ENCODE results near the gene IGLL1.
A peak's percentile ranks its signal among the peaks of the same experiment; 100 is the strongest.

The IGLL1 gene

GRCh38 chr22:23530106-23530505, 50.0 kb downstream of the IGLL1 start:
- H3K79me1 ChIP-seq (replicated peaks; ENCODE audit: low read length, poor library complexity, severe bottlenecking) = no peaks in the 10 kb centered on the region
- no peak overlapping the region for H3K4me3 ChIP-seq (ENCODE audit: insufficient read depth in 1 of 2, low read depth in 1 of 2, low read length in 2 of 2)
- no peak overlapping the region for H3K9ac ChIP-seq (ENCODE audit: low read length)
- DNase-seq = no peak
- H4K91ac ChIP-seq (ENCODE audit: low read length) = peak overlapping the region; percentile 4
- peak overlapping the region; percentile 45 to 55 for H2BK12ac ChIP-seq (ENCODE audit: low read length in 2 of 2)
- peak overlapping the region; percentile 15 for H2BK120ac ChIP-seq (ENCODE audit: low read depth, low read length)
- H2BK5ac ChIP-seq (ENCODE audit: low read depth, low read length, poor library complexity, severe bottlenecking) = no peak overlapping the region
- no peak overlapping the region for H4K8ac ChIP-seq (ENCODE audit: low read length)
- H3K4me2 ChIP-seq (ENCODE audit: low read length, poor library complexity, severe bottlenecking) = no peak overlapping the region
- no peak overlapping the region for H3K4ac ChIP-seq (ENCODE audit: low read depth in 1 of 2, low read length in 2 of 2)
- H3K9me3 ChIP-seq (ENCODE audit: control insufficient read depth, low read length) = no peaks in the 10 kb centered on the region
- H3K27ac ChIP-seq (ENCODE audit: low read length, poor library complexity, severe bottlenecking) = no peak overlapping the region
- H2BK15ac ChIP-seq (ENCODE audit: low read depth, poor library complexity, severe bottlenecking) = peak overlapping the region; percentile 82
- no peak overlapping the region for H2AFZ ChIP-seq (ENCODE audit: low read depth, low read length)
- H3K4me1 ChIP-seq (ENCODE audit: control insufficient read depth, insufficient read depth, low read depth, low read length) = peaks cover 2% of the 10 kb centered on the region
- peak overlapping the region in 1 of 2 experiments; percentile 26 for H3K14ac ChIP-seq (ENCODE audit: low read length in 2 of 2)
- H3K36me3 ChIP-seq (ENCODE audit: control insufficient read depth in 1 of 2, insufficient read depth in 2 of 2, low read depth in 1 of 2, low read length in 2 of 2) = no peaks in the 10 kb centered on the region
- H2AK5ac ChIP-seq (ENCODE audit: low read length, severe bottlenecking) = no peak overlapping the region
- WGBS = 97% methylated on average over 2 of the region's 2 CpGs
- H3K23ac ChIP-seq (ENCODE audit: low read length in 2 of 2) = no peak overlapping the region
- H3K18ac ChIP-seq (ENCODE audit: low read depth in 1 of 2, low read length in 2 of 2) = peak overlapping the region in 1 of 2 experiments; percentile 73
- peaks cover 34 to 45% of the 10 kb centered on the region in 2 experiments for H3K27me3 ChIP-seq (ENCODE audit: control insufficient read depth in 1 of 2, insufficient read depth in 1 of 2, low read length in 2 of 2)

GRCh38 chr22:23529166-23530103, 50.7 kb downstream of the IGLL1 start:
- Histone ChIP-seq H3K4me2 (ENCODE audit: low read length, poor library complexity, severe bottlenecking) (no peak overlapping the region), H3K4me1 (ENCODE audit: control insufficient read depth, insufficient read depth, low read depth, low read length) (peaks cover 2% of the 10 kb centered on the region), H3K4me3 (ENCODE audit: insufficient read depth in 1 of 2, low read depth in 1 of 2, low read length in 2 of 2) (no peak overlapping the region), H2AFZ (ENCODE audit: low read depth, low read length) (no peak overlapping the region), H3K27ac (ENCODE audit: low read length, poor library complexity, severe bottlenecking) (no peak overlapping the region), H3K36me3 (ENCODE audit: control insufficient read depth in 1 of 2, insufficient read depth in 2 of 2, low read depth in 1 of 2, low read length in 2 of 2) (no peaks in the 10 kb centered on the region), H2BK120ac (ENCODE audit: low read depth, low read length) (no peak overlapping the region), H3K27me3 (ENCODE audit: control insufficient read depth in 1 of 2, insufficient read depth in 1 of 2, low read length in 2 of 2) (peaks cover 34 to 45% of the 10 kb centered on the region in 2 experiments), H3K14ac (ENCODE audit: low read length in 2 of 2) (no peak overlapping the region), H2BK12ac (ENCODE audit: low read length in 2 of 2) (peak overlapping the region in 1 of 2 experiments; percentile 82), H3K9me3 (ENCODE audit: control insufficient read depth, low read length) (no peaks in the 10 kb centered on the region), H3K4ac (ENCODE audit: low read depth in 1 of 2, low read length in 2 of 2) (peak overlapping the region in 1 of 2 experiments; percentile 24), H3K79me1 (replicated peaks; ENCODE audit: low read length, poor library complexity, severe bottlenecking) (no peaks in the 10 kb centered on the region), H3K23ac (ENCODE audit: low read length in 2 of 2) (no peak overlapping the region), H3K18ac (ENCODE audit: low read depth in 1 of 2, low read length in 2 of 2) (peak overlapping the region in 1 of 2 experiments; percentile 61), H2BK5ac (ENCODE audit: low read depth, low read length, poor library complexity, severe bottlenecking) (no peak overlapping the region), H4K91ac (ENCODE audit: low read length) (peak overlapping the region; percentile 57), H4K8ac (ENCODE audit: low read length) (no peak overlapping the region), H2BK15ac (ENCODE audit: low read depth, poor library complexity, severe bottlenecking) (peak overlapping the region; percentile 6), H3K9ac (ENCODE audit: low read length) (no peak overlapping the region), H2AK5ac (ENCODE audit: low read length, severe bottlenecking) (no peak overlapping the region)
- no peak for DNase-seq
- 75% methylated on average over 12 of the region's 12 CpGs for WGBS

- H2BK15ac ChIP-seq (ENCODE audit: low read depth, poor library complexity, severe bottlenecking) = peak overlapping the region; percentile 15
- no peak overlapping the region for H2BK5ac ChIP-seq (ENCODE audit: low read depth, low read length, poor library complexity, severe bottlenecking)
- no peaks in the 10 kb centered on the region for H3K36me3 ChIP-seq (ENCODE audit: control insufficient read depth in 1 of 2, insufficient read depth in 2 of 2, low read depth in 1 of 2, low read length in 2 of 2)
- H3K27ac ChIP-seq (ENCODE audit: low read length, poor library complexity, severe bottlenecking) = no peak overlapping the region
- peaks cover 2% of the 10 kb centered on the region for H3K4me1 ChIP-seq (ENCODE audit: control insufficient read depth, insufficient read depth, low read depth, low read length)
- H3K79me1 ChIP-seq (replicated peaks; ENCODE audit: low read length, poor library complexity, severe bottlenecking) = no peaks in the 10 kb centered on the region
- no peak overlapping the region for H3K4me3 ChIP-seq (ENCODE audit: insufficient read depth in 1 of 2, low read depth in 1 of 2, low read length in 2 of 2)
- WGBS = 85% methylated on average over 19 of the region's 19 CpGs
- H3K9me3 ChIP-seq (ENCODE audit: control insufficient read depth, low read length) = no peaks in the 10 kb centered on the region
- no peak overlapping the region for H3K23ac ChIP-seq (ENCODE audit: low read length in 2 of 2)
- H3K18ac ChIP-seq (ENCODE audit: low read depth in 1 of 2, low read length in 2 of 2) = no peak overlapping the region
- no peak overlapping the region for H3K14ac ChIP-seq (ENCODE audit: low read length in 2 of 2)
- no peak overlapping the region for H2AFZ ChIP-seq (ENCODE audit: low read depth, low read length)
- H3K4me2 ChIP-seq (ENCODE audit: low read length, poor library complexity, severe bottlenecking) = no peak overlapping the region
- H2BK120ac ChIP-seq (ENCODE audit: low read depth, low read length) = no peak overlapping the region
- H2AK5ac ChIP-seq (ENCODE audit: low read length, severe bottlenecking) = no peak overlapping the region
- no peak overlapping the region for H3K4ac ChIP-seq (ENCODE audit: low read depth in 1 of 2, low read length in 2 of 2)
- no peak overlapping the region for H4K91ac ChIP-seq (ENCODE audit: low read length)
- peaks cover 35 to 41% of the 10 kb centered on the region in 2 experiments for H3K27me3 ChIP-seq (ENCODE audit: control insufficient read depth in 1 of 2, insufficient read depth in 1 of 2, low read length in 2 of 2)
- H2BK12ac ChIP-seq (ENCODE audit: low read length in 2 of 2) = peak overlapping the region in 1 of 2 experiments; percentile 57
- H3K9ac ChIP-seq (ENCODE audit: low read length) = no peak overlapping the region
- H4K8ac ChIP-seq (ENCODE audit: low read length) = no peak overlapping the region
- DNase-seq = no peak
These were observed 51.9 kb downstream of the IGLL1 start for GRCh38 chr22:23527971-23528740.
